Gastrocnemius medialis (tissue), 4 donors: ENCODE measurements around the gene DGCR8.

Experiments
- POLR2A ChIP-seq, 2 donors: fragments of 450-650 bp; IDR thresholded peaks; one replicate each; pipeline ENCODE4 v1.6.1; 2017; ENCODE audit warnings: antibody characterized with exemption in 2 of 2, mild to moderate bottlenecking in 2 of 2, moderate library complexity in 2 of 2
- TF ChIP-seq, protein P1 (sequence below), 5 experiments: fragments of 450-650 bp in 3 of 5; fragments of 200-600 bp in 2 of 5; sonication (generic) in 2 of 5; IDR thresholded peaks in 4 of 5; conservative IDR thresholded peaks in 1 of 5; 1 replicate in 4 of 5; 2 replicates in 1 of 5; pipeline ENCODE4 v1.5.1; 2016 to 2019; ENCODE audit warnings: antibody characterized with exemption in 5 of 5, mild to moderate bottlenecking in 3 of 5, moderate library complexity in 3 of 5

GRCh38 chr22:20138868-20139267 lies 58.8 kb downstream of the DGCR8 start:
- TF ChIP-seq, protein P1, sequence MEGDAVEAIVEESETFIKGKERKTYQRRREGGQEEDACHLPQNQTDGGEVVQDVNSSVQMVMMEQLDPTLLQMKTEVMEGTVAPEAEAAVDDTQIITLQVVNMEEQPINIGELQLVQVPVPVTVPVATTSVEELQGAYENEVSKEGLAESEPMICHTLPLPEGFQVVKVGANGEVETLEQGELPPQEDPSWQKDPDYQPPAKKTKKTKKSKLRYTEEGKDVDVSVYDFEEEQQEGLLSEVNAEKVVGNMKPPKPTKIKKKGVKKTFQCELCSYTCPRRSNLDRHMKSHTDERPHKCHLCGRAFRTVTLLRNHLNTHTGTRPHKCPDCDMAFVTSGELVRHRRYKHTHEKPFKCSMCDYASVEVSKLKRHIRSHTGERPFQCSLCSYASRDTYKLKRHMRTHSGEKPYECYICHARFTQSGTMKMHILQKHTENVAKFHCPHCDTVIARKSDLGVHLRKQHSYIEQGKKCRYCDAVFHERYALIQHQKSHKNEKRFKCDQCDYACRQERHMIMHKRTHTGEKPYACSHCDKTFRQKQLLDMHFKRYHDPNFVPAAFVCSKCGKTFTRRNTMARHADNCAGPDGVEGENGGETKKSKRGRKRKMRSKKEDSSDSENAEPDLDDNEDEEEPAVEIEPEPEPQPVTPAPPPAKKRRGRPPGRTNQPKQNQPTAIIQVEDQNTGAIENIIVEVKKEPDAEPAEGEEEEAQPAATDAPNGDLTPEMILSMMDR (IDR thresholded peaks at IDR 0.05 in 4 of 5, conservative IDR thresholded peaks at IDR 0.05 in 1 of 5) = no peak
- no peak for TF ChIP-seq POLR2A (IDR thresholded peaks at IDR 0.05)
